ENCODE data around the gene CHPT1.

DNA sequence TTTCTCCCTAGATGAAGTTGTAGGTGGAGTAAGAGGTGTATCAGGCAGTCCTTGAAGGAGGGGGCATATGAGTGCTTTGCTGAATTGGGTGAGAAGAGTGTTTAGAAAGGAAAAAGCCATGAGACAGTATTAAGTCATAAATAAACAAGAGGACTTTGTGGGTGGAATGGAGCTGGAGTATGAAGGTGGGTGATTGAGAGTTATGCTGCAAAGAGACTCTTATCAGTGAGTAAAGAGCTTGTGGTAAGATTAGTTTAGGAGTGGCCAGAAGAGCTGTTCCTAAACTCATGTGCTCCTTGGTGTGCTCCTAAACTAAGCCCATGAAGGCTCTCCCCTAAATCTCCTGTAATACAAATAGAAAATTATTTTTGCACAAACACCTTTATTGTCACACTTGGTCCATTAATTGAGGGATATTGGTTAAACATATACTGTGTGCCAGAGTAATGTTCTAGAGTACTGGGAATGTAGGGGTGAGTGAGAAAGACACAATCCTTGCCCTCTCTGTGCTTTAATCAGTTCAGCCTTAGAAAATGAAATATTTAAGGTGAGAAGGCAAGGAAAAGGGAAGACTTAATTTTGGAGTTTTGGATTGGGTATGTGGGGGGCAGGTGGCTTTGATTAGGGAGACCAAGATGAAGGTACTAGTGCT lies 9.8 kb downstream of the CHPT1 start:
- TF ChIP-seq, protein P1, sequence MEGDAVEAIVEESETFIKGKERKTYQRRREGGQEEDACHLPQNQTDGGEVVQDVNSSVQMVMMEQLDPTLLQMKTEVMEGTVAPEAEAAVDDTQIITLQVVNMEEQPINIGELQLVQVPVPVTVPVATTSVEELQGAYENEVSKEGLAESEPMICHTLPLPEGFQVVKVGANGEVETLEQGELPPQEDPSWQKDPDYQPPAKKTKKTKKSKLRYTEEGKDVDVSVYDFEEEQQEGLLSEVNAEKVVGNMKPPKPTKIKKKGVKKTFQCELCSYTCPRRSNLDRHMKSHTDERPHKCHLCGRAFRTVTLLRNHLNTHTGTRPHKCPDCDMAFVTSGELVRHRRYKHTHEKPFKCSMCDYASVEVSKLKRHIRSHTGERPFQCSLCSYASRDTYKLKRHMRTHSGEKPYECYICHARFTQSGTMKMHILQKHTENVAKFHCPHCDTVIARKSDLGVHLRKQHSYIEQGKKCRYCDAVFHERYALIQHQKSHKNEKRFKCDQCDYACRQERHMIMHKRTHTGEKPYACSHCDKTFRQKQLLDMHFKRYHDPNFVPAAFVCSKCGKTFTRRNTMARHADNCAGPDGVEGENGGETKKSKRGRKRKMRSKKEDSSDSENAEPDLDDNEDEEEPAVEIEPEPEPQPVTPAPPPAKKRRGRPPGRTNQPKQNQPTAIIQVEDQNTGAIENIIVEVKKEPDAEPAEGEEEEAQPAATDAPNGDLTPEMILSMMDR (conservative IDR thresholded peaks at IDR 0.05 in 1 of 2, IDR thresholded peaks at IDR 0.05 in 1 of 2; ENCODE audit: low read depth in 1 of 2, low read length in 2 of 2) = no peak
- TF ChIP-seq EZH2 (IDR thresholded peaks at IDR 0.05; ENCODE audit: low read length, missing control alignments) = no peak
